HepG2 (cell line): Measurements from ENCODE around the gene KIN. TPM values are rescaled to one million over a fixed set of nuclear protein-coding genes. Genes with fewer than 3 reads are reported as not detected.

Experiments used
- AFF4 ChIP-seq: sonication (generic); formaldehyde crosslinking; IDR thresholded peaks from 2 replicates; pipeline ENCODE4 v1.4.0; 2020; ENCODE audit warnings: missing genetic modification reagents
- BORCS8-MEF2B ChIP-seq: sonication (generic); formaldehyde crosslinking; IDR thresholded peaks from 2 replicates; pipeline ENCODE4 v1.8.0; 2022; ENCODE audit warnings: mild to moderate bottlenecking, missing genetic modification reagents
- CENPBD1 ChIP-seq: sonication (generic); formaldehyde crosslinking; IDR thresholded peaks from 2 replicates; pipeline ENCODE4 v1.8.0; 2022; ENCODE audit warnings: missing genetic modification reagents, low read depth, mild to moderate bottlenecking, borderline replicate concordance
- NPAS2 ChIP-seq: sonication (generic); formaldehyde crosslinking; IDR thresholded peaks from 2 replicates; pipeline ENCODE4 v1.8.0; 2022; ENCODE audit warnings: mild to moderate bottlenecking, missing genetic modification reagents, borderline replicate concordance
- POGK ChIP-seq: sonication (generic); formaldehyde crosslinking; conservative IDR thresholded peaks from 2 replicates; pipeline ENCODE4 v1.8.0; 2022; ENCODE audit warnings: mild to moderate bottlenecking, moderate library complexity, missing genetic modification reagents
- RFX1 ChIP-seq: fragments of 450-650 bp; IDR thresholded peaks from 2 replicates; pipeline ENCODE4 v1.6.1; 2017
- SOX5 ChIP-seq: IDR thresholded peaks from 2 replicates; pipeline ENCODE4 v1.6.1; 2016; ENCODE audit warnings: borderline replicate concordance
- ZBED4 ChIP-seq: sonication (generic); formaldehyde crosslinking; IDR thresholded peaks from 2 replicates; pipeline ENCODE4 v1.4.0; 2020; ENCODE audit warnings: missing genetic modification reagents, borderline replicate concordance
- ZNF407 ChIP-seq: sonication (generic); formaldehyde crosslinking; IDR thresholded peaks from one replicate; pipeline ENCODE4 v1.5.1; 2020; ENCODE audit warnings: mild to moderate bottlenecking, missing genetic modification reagents; ENCODE audit errors: not compliant biosample characterization
- ZNF780A ChIP-seq: sonication (generic); formaldehyde crosslinking; IDR thresholded peaks from 2 replicates; pipeline ENCODE4 v1.8.0; 2022; ENCODE audit warnings: mild to moderate bottlenecking, missing genetic modification reagents, moderate library complexity
- polyA plus RNA-seq, 8 experiments: library from polyadenylated mRNA; depleted of rRNA in 3 of 8; stranded (reverse) in 7 of 8; unstranded in 1 of 8; fragments of >200 nt; fragmentation: Illumina TruSeq in 4 of 8; extraction: Trizol in 4 of 8; gene quantifications; 2 replicates each; pipeline versions ENCODE4 v1.2.1 to v1.2.3, GENCODE V29; 2011 to 2016; ENCODE audit warnings: low read depth in 4 of 8, missing spikeins in 1 of 8, mixed read lengths in 1 of 8; ENCODE audit not compliant: insufficient read depth in 1 of 8
- total RNA-seq, 5 experiments: library from RNA; depleted of rRNA; stranded (reverse); fragments of >200 nt; fragmentation: Illumina TruSeq; extraction: Trizol; gene quantifications; 2 replicates each; pipeline ENCODE4 v1.2.3, GENCODE V29; 2016; ENCODE audit warnings: low read depth in 1 of 5

KIN gene
- total and polyA plus RNA-seq, 2 of the 13 experiments (the other 11 are each of a cell fraction or from before 2014, with no cell fraction given), result 4.9 to 23.2 TPM

GRCh38 chr10:7795605-7796004, 7.8 kb upstream of the KIN start (continued):
- no peak for TF ChIP-seq ZNF407 (CRISPR knock-in tag)
- TF ChIP-seq POGK (CRISPR knock-in tag), result no peak
- peak; percentile 40; the same call in 1 of the 2 replicates for TF ChIP-seq RFX1
- no peak for TF ChIP-seq BORCS8-MEF2B (CRISPR knock-in tag)
- no peak for TF ChIP-seq CENPBD1 (CRISPR knock-in tag)
- TF ChIP-seq AFF4, result no peak
- TF ChIP-seq ZBED4 (CRISPR knock-in tag), result no peak
- no peak for TF ChIP-seq ZNF780A (CRISPR knock-in tag)
- TF ChIP-seq SOX5 (CRISPR knock-in tag), result peak; percentile 48; the same call in 1 of the 2 replicates
- TF ChIP-seq NPAS2, result no peak
